ENCODE results near the gene TMEM231. TPM values are rescaled to one million over a fixed set of nuclear protein-coding genes. Genes with fewer than 3 reads are reported as not detected.
A peak's percentile ranks its signal among the peaks of the same experiment; 100 is the strongest.

The TMEM231 gene
- total RNA-seq, 1 donor from 2014 or later, result 5.7 TPM

- Histone ChIP-seq H3K4me3 (ENCODE audit: low read length in 3 of 3) (no peak overlapping the region), H3K27ac (ENCODE audit: low read depth, low read length) (peak overlapping the region; percentile 85), H3K9ac (ENCODE audit: low read depth in 1 of 3, low read length in 3 of 3) (no peak overlapping the region), H3K36me3 (ENCODE audit: control insufficient read depth in 3 of 3, insufficient read depth in 3 of 3, low read length in 3 of 3) (peaks cover 0 to 2% (median 0%) of the 10 kb centered on the region in 3 donors), H3K4me1 (ENCODE audit: control insufficient read depth in 3 of 3, insufficient read depth in 3 of 3, low read length in 3 of 3) (peaks cover 7 to 20% (median 14%) of the 10 kb centered on the region in 3 donors), H3K9me3 (ENCODE audit: control insufficient read depth in 3 of 3, low read length in 3 of 3) (no peaks in the 10 kb centered on the region), H3K27me3 (ENCODE audit: control insufficient read depth in 3 of 3, insufficient read depth in 3 of 3, low read length in 3 of 3) (no peaks in the 10 kb centered on the region)
Measured at GRCh38 chr16:75588716-75589115, 32.7 kb upstream of the TMEM231 start.

GRCh38 chr16:75584108-75584507, 28.1 kb upstream of the TMEM231 start:
- H3K4me3 ChIP-seq (ENCODE audit: low read length in 3 of 3), result no peak overlapping the region
- no peak overlapping the region for H3K27ac ChIP-seq (ENCODE audit: low read depth, low read length)
- H3K36me3 ChIP-seq (ENCODE audit: control insufficient read depth in 3 of 3, insufficient read depth in 3 of 3, low read length in 3 of 3), result peaks cover 6 to 11% (median 10%) of the 10 kb centered on the region in 3 donors
- H3K27me3 ChIP-seq (ENCODE audit: control insufficient read depth in 3 of 3, insufficient read depth in 3 of 3, low read length in 3 of 3), result no peaks in the 10 kb centered on the region
- H3K9ac ChIP-seq (ENCODE audit: low read depth in 1 of 3, low read length in 3 of 3), result no peak overlapping the region
- peaks cover 0 to 5% (median 2%) of the 10 kb centered on the region in 3 donors for H3K4me1 ChIP-seq (ENCODE audit: control insufficient read depth in 3 of 3, insufficient read depth in 3 of 3, low read length in 3 of 3)
- H3K9me3 ChIP-seq (ENCODE audit: control insufficient read depth in 3 of 3, low read length in 3 of 3), result no peaks in the 10 kb centered on the region

- Histone ChIP-seq H3K27me3 (ENCODE audit: control insufficient read depth in 3 of 3, insufficient read depth in 3 of 3, low read length in 3 of 3) (no peaks in the 10 kb centered on the region), H3K27ac (ENCODE audit: low read depth, low read length) (no peak overlapping the region), H3K9ac (ENCODE audit: low read depth in 1 of 3, low read length in 3 of 3) (no peak overlapping the region), H3K4me3 (ENCODE audit: low read length in 3 of 3) (no peak overlapping the region), H3K4me1 (ENCODE audit: control insufficient read depth in 3 of 3, insufficient read depth in 3 of 3, low read length in 3 of 3) (no peaks in the 10 kb centered on the region), H3K9me3 (ENCODE audit: control insufficient read depth in 3 of 3, low read length in 3 of 3) (no peaks in the 10 kb centered on the region), H3K36me3 (ENCODE audit: control insufficient read depth in 3 of 3, insufficient read depth in 3 of 3, low read length in 3 of 3) (peaks cover 11 to 48% (median 48%) of the 10 kb centered on the region in 3 donors)
Measured at GRCh38 chr16:75579281-75579834, 23.3 kb upstream of the TMEM231 start.

GRCh38 chr16:75578725-75579124, 22.7 kb upstream of the TMEM231 start:
- no peaks in the 10 kb centered on the region for H3K27me3 ChIP-seq (ENCODE audit: control insufficient read depth in 3 of 3, insufficient read depth in 3 of 3, low read length in 3 of 3)
- no peak overlapping the region for H3K27ac ChIP-seq (ENCODE audit: low read depth, low read length)
- H3K4me3 ChIP-seq (ENCODE audit: low read length in 3 of 3), result no peak overlapping the region
- peaks cover 17 to 54% (median 53%) of the 10 kb centered on the region in 3 donors for H3K36me3 ChIP-seq (ENCODE audit: control insufficient read depth in 3 of 3, insufficient read depth in 3 of 3, low read length in 3 of 3)
- H3K9ac ChIP-seq (ENCODE audit: low read depth in 1 of 3, low read length in 3 of 3), result no peak overlapping the region
- H3K4me1 ChIP-seq (ENCODE audit: control insufficient read depth in 3 of 3, insufficient read depth in 3 of 3, low read length in 3 of 3), result no peaks in the 10 kb centered on the region
- no peaks in the 10 kb centered on the region for H3K9me3 ChIP-seq (ENCODE audit: control insufficient read depth in 3 of 3, low read length in 3 of 3)

GRCh38 chr16:75578212-75578611, 22.2 kb upstream of the TMEM231 start:
- Histone ChIP-seq H3K27ac (ENCODE audit: low read depth, low read length) (no peak overlapping the region), H3K4me1 (ENCODE audit: control insufficient read depth in 3 of 3, insufficient read depth in 3 of 3, low read length in 3 of 3) (peaks cover 0 to under 1% (median 0%) of the 10 kb centered on the region in 3 donors), H3K9ac (ENCODE audit: low read depth in 1 of 3, low read length in 3 of 3) (no peak overlapping the region), H3K36me3 (ENCODE audit: control insufficient read depth in 3 of 3, insufficient read depth in 3 of 3, low read length in 3 of 3) (peaks cover 22 to 58% (median 57%) of the 10 kb centered on the region in 3 donors), H3K27me3 (ENCODE audit: control insufficient read depth in 3 of 3, insufficient read depth in 3 of 3, low read length in 3 of 3) (no peaks in the 10 kb centered on the region), H3K4me3 (ENCODE audit: low read length in 3 of 3) (no peak overlapping the region), H3K9me3 (ENCODE audit: control insufficient read depth in 3 of 3, low read length in 3 of 3) (no peaks in the 10 kb centered on the region)

- peaks cover 5 to 7% (median 7%) of the 10 kb centered on the region in 3 donors for H3K4me1 ChIP-seq (ENCODE audit: control insufficient read depth in 3 of 3, insufficient read depth in 3 of 3, low read length in 3 of 3)
Measured at GRCh38 chr16:75576384-75576811, 20.3 kb upstream of the TMEM231 start.

GRCh38 chr16:75575958-75576357, 19.9 kb upstream of the TMEM231 start:
- no peak overlapping the region for H3K4me3 ChIP-seq (ENCODE audit: low read length in 3 of 3)
- H3K9ac ChIP-seq (ENCODE audit: low read depth in 1 of 3, low read length in 3 of 3), result no peak overlapping the region
- peaks cover 35 to 75% (median 72%) of the 10 kb centered on the region in 3 donors for H3K36me3 ChIP-seq (ENCODE audit: control insufficient read depth in 3 of 3, insufficient read depth in 3 of 3, low read length in 3 of 3)
- H3K4me1 ChIP-seq (ENCODE audit: control insufficient read depth in 3 of 3, insufficient read depth in 3 of 3, low read length in 3 of 3), result peaks cover 7 to 11% (median 9%) of the 10 kb centered on the region in 3 donors
- H3K9me3 ChIP-seq (ENCODE audit: control insufficient read depth in 3 of 3, low read length in 3 of 3), result no peaks in the 10 kb centered on the region
- H3K27me3 ChIP-seq (ENCODE audit: control insufficient read depth in 3 of 3, insufficient read depth in 3 of 3, low read length in 3 of 3), result no peaks in the 10 kb centered on the region
- no peak overlapping the region for H3K27ac ChIP-seq (ENCODE audit: low read depth, low read length)

More at GRCh38 chr16:75576384-75576811, 20.3 kb upstream of the TMEM231 start:
- Histone ChIP-seq H3K27ac (ENCODE audit: low read depth, low read length) (no peak overlapping the region), H3K36me3 (ENCODE audit: control insufficient read depth in 3 of 3, insufficient read depth in 3 of 3, low read length in 3 of 3) (peaks cover 35 to 72% (median 69%) of the 10 kb centered on the region in 3 donors), H3K9ac (ENCODE audit: low read depth in 1 of 3, low read length in 3 of 3) (no peak overlapping the region), H3K4me3 (ENCODE audit: low read length in 3 of 3) (no peak overlapping the region), H3K27me3 (ENCODE audit: control insufficient read depth in 3 of 3, insufficient read depth in 3 of 3, low read length in 3 of 3) (no peaks in the 10 kb centered on the region), H3K9me3 (ENCODE audit: control insufficient read depth in 3 of 3, low read length in 3 of 3) (no peaks in the 10 kb centered on the region)

GRCh38 chr16:75573955-75574354, 17.9 kb upstream of the TMEM231 start:
- no peaks in the 10 kb centered on the region for H3K27me3 ChIP-seq (ENCODE audit: control insufficient read depth in 3 of 3, insufficient read depth in 3 of 3, low read length in 3 of 3)
- no peaks in the 10 kb centered on the region for H3K9me3 ChIP-seq (ENCODE audit: control insufficient read depth in 3 of 3, low read length in 3 of 3)
- H3K9ac ChIP-seq (ENCODE audit: low read depth in 1 of 3, low read length in 3 of 3), result no peak overlapping the region
- peaks cover 37 to 81% (median 79%) of the 10 kb centered on the region in 3 donors for H3K36me3 ChIP-seq (ENCODE audit: control insufficient read depth in 3 of 3, insufficient read depth in 3 of 3, low read length in 3 of 3)
- H3K4me1 ChIP-seq (ENCODE audit: control insufficient read depth in 3 of 3, insufficient read depth in 3 of 3, low read length in 3 of 3), result peaks cover 20 to 25% (median 22%) of the 10 kb centered on the region in 3 donors
- no peak overlapping the region for H3K27ac ChIP-seq (ENCODE audit: low read depth, low read length)
- no peak overlapping the region for H3K4me3 ChIP-seq (ENCODE audit: low read length in 3 of 3)

- Histone ChIP-seq H3K27ac (ENCODE audit: low read depth, low read length) (no peak overlapping the region), H3K9me3 (ENCODE audit: control insufficient read depth in 3 of 3, low read length in 3 of 3) (no peaks in the 10 kb centered on the region), H3K4me1 (ENCODE audit: control insufficient read depth in 3 of 3, insufficient read depth in 3 of 3, low read length in 3 of 3) (peaks cover 25 to 29% (median 26%) of the 10 kb centered on the region in 3 donors), H3K36me3 (ENCODE audit: control insufficient read depth in 3 of 3, insufficient read depth in 3 of 3, low read length in 3 of 3) (peaks cover 45 to 81% (median 77%) of the 10 kb centered on the region in 3 donors), H3K27me3 (ENCODE audit: control insufficient read depth in 3 of 3, insufficient read depth in 3 of 3, low read length in 3 of 3) (no peaks in the 10 kb centered on the region), H3K4me3 (ENCODE audit: low read length in 3 of 3) (no peak overlapping the region), H3K9ac (ENCODE audit: low read depth in 1 of 3, low read length in 3 of 3) (no peak overlapping the region)
Measured at GRCh38 chr16:75572864-75573542, 17.0 kb upstream of the TMEM231 start.

GRCh38 chr16:75570396-75571065, 14.5 kb upstream of the TMEM231 start:
- Histone ChIP-seq H3K4me1 (ENCODE audit: control insufficient read depth in 3 of 3, insufficient read depth in 3 of 3, low read length in 3 of 3) (peaks cover 34 to 48% (median 43%) of the 10 kb centered on the region in 3 donors), H3K36me3 (ENCODE audit: control insufficient read depth in 3 of 3, insufficient read depth in 3 of 3, low read length in 3 of 3) (peaks cover 53 to 62% (median 60%) of the 10 kb centered on the region in 3 donors), H3K27me3 (ENCODE audit: control insufficient read depth in 3 of 3, insufficient read depth in 3 of 3, low read length in 3 of 3) (no peaks in the 10 kb centered on the region), H3K27ac (ENCODE audit: low read depth, low read length) (peak overlapping the region; percentile 51), H3K9me3 (ENCODE audit: control insufficient read depth in 3 of 3, low read length in 3 of 3) (no peaks in the 10 kb centered on the region), H3K9ac (ENCODE audit: low read depth in 1 of 3, low read length in 3 of 3) (peak overlapping the region in 2 of 3 donors; percentile 20 to 38), H3K4me3 (ENCODE audit: low read length in 3 of 3) (no peak overlapping the region)
